HG02840 (cell line): ENCODE measurements around the gene SP3.

Experiments used
- ATAC-seq: cut with Tn5 transposase; IDR thresholded peaks from one replicate; pipeline ENCODE4 v1.9.1; 2021; ENCODE audit warnings: mild to moderate bottlenecking, moderate library complexity, moderate number of reproducible peaks; ENCODE audit not compliant: unreplicated experiment, low FRiP score

SP3 gene

GRCh38 chr2:173970516-173970924 is 5.3 kb upstream of the SP3 start:
- ATAC-seq = no peak

GRCh38 chr2:173969886-173970285 is 4.7 kb upstream of the SP3 start:
- no peak for ATAC-seq

GRCh38 chr2:173968551-173968950 is 3.4 kb upstream of the SP3 start:
- ATAC-seq = no peak

GRCh38 chr2:173966274-173967098 is 1.3 kb upstream of the SP3 start:
- ATAC-seq = no peak

- peak; percentile 18 for ATAC-seq
Observed at GRCh38 chr2:173964565-173965371, 405 bp downstream of the SP3 start.

GRCh38 chr2:173963817-173964564 is 1.2 kb downstream of the SP3 start:
- ATAC-seq = peak; percentile 52

GRCh38 chr2:173963323-173963816 is 1.8 kb downstream of the SP3 start:
- ATAC-seq = peak; percentile 17

GRCh38 chr2:173962583-173963110 is 2.5 kb downstream of the SP3 start:
- ATAC-seq = no peak

- no peak for ATAC-seq
Observed at GRCh38 chr2:173962031-173962430, 3.1 kb downstream of the SP3 start.

GRCh38 chr2:173961346-173961705 is 3.8 kb downstream of the SP3 start:
- no peak for ATAC-seq

GRCh38 chr2:173959909-173960308 is 5.3 kb downstream of the SP3 start:
- no peak for ATAC-seq

GRCh38 chr2:173959358-173959884 is 5.8 kb downstream of the SP3 start:
- ATAC-seq = no peak

- no peak for ATAC-seq
Observed at GRCh38 chr2:173958198-173958846, 6.9 kb downstream of the SP3 start.

- ATAC-seq = no peak
Observed at GRCh38 chr2:173957517-173957916, 7.7 kb downstream of the SP3 start.

GRCh38 chr2:173956454-173956853 is 8.7 kb downstream of the SP3 start:
- ATAC-seq = no peak

- ATAC-seq = no peak
Observed at GRCh38 chr2:173955867-173956266, 9.3 kb downstream of the SP3 start.

- no peak for ATAC-seq
Observed at GRCh38 chr2:173955004-173955403, 10.2 kb downstream of the SP3 start.

GRCh38 chr2:173953047-173953424 is 12.1 kb downstream of the SP3 start:
- ATAC-seq = no peak

- no peak for ATAC-seq
Observed at GRCh38 chr2:173952267-173953046, 12.7 kb downstream of the SP3 start.
